HL-60 (cell line): ENCODE data around the gene DTX1.

Experiments
- GABPA ChIP-seq: IDR thresholded peaks from 2 replicates; pipeline ENCODE4 v1.6.1; 2012; ENCODE audit warnings: low read depth
- TF ChIP-seq, protein P1 (sequence below): IDR thresholded peaks from one replicate; pipeline ENCODE4 v1.5.1; 2011; ENCODE audit warnings: low read length, control low read depth, inconsistent platforms; ENCODE audit not compliant: insufficient read depth

DNA sequence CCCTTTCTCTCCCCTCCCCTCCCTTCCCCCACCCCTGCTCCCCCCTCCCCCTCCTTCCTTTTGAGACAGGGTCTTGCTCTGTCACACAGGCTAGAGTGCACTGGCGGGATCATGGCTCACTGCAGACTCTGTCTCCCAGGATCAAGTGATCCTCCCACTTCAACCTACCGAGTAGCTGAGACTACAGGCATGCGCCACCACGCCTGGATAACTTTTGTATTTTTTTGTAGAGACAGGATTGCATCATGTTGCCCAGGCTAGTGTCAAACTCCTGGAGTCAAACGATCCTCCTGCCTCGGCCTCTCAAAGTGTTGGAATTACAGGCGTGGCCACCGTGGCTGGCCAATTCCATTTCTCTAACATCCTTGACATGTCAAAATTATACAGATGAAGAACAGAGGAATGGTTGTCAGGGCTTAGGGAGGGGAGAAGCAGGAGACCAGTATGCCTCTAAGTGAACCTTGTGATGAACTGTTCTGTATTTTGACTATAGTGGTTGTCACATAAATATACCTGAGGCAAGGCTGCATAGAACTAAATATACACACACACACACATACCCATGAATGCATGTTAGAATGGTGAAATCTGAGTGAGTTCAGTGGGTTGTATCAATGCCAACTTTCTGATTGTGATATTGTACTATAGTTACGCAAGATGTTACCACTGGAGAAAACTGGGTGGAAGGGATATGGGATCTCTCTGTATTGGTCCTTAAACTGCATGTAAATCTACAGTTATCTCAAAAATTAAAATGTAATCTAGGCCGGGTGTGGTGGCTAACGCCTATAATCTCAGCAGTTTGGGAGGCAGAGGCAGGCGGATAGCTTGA, 89.4 kb downstream of the DTX1 start:
- TF ChIP-seq, protein P1, sequence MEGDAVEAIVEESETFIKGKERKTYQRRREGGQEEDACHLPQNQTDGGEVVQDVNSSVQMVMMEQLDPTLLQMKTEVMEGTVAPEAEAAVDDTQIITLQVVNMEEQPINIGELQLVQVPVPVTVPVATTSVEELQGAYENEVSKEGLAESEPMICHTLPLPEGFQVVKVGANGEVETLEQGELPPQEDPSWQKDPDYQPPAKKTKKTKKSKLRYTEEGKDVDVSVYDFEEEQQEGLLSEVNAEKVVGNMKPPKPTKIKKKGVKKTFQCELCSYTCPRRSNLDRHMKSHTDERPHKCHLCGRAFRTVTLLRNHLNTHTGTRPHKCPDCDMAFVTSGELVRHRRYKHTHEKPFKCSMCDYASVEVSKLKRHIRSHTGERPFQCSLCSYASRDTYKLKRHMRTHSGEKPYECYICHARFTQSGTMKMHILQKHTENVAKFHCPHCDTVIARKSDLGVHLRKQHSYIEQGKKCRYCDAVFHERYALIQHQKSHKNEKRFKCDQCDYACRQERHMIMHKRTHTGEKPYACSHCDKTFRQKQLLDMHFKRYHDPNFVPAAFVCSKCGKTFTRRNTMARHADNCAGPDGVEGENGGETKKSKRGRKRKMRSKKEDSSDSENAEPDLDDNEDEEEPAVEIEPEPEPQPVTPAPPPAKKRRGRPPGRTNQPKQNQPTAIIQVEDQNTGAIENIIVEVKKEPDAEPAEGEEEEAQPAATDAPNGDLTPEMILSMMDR = no peak
- TF ChIP-seq GABPA = no peak
